BE2C (cell line): ENCODE data around the gene RBPMS2.

Source experiments
- DNase-seq: peaks from one replicate; pipeline ENCODE4 v3.0.0-alpha.2; 2020
- H3K27me3 ChIP-seq: fragments of 250-450 bp; sonication (Bioruptor Pico); 2 replicates; pipeline ENCODE4 v1.5.1; 2020; ENCODE audit warnings: mild to moderate bottlenecking
- H3K36me3 ChIP-seq: fragments of 250-450 bp; sonication (Bioruptor Pico); 2 replicates; pipeline ENCODE4 v1.5.1; 2020; ENCODE audit warnings: mild to moderate bottlenecking
- H3K4me1 ChIP-seq: fragments of 250-450 bp; sonication (Bioruptor Pico); 2 replicates; pipeline ENCODE4 v1.5.1; 2020
- H3K4me3 ChIP-seq: 2 replicates; pipeline ENCODE4 v1.5.1; 2011; ENCODE audit warnings: low read depth, low read length
- H3K9me3 ChIP-seq: fragments of 250-450 bp; sonication (Bioruptor Pico); 2 replicates; pipeline ENCODE4 v1.5.1; 2020
- CTCF ChIP-seq: IDR thresholded peaks from 2 replicates; pipeline ENCODE4 v1.5.1; 2012; ENCODE audit warnings: mild to moderate bottlenecking, low read depth, low read length

Gene RBPMS2

DNA sequence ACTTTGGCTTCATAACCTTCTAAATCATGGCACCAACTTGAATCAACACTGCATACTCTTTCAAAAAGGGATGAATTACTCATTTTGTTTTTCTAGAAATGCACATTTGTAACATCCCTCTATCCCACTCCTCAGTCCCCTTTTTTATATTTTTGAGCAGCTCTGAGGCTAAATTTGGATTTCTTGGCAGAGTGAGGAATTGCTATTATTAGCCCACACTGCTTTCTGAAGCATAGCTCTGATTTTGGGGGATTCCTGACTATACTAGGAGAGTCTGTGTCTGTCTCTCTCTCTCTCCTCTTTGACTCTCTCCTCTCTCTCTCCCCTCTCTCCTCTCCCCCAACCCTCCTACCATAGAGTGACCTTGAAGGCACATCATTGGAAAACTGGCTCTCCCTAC is 76.6 kb downstream of the RBPMS2 start:
- H3K36me3 ChIP-seq, result peaks cover 15% of the 10 kb centered on the region
- H3K4me3 ChIP-seq, result no peak overlapping the region
- H3K27me3 ChIP-seq, result no peaks in the 10 kb centered on the region
- H3K9me3 ChIP-seq, result no peaks in the 10 kb centered on the region
- TF ChIP-seq CTCF, result no peak
- H3K4me1 ChIP-seq, result peaks cover 47% of the 10 kb centered on the region
- no peak for DNase-seq

DNA sequence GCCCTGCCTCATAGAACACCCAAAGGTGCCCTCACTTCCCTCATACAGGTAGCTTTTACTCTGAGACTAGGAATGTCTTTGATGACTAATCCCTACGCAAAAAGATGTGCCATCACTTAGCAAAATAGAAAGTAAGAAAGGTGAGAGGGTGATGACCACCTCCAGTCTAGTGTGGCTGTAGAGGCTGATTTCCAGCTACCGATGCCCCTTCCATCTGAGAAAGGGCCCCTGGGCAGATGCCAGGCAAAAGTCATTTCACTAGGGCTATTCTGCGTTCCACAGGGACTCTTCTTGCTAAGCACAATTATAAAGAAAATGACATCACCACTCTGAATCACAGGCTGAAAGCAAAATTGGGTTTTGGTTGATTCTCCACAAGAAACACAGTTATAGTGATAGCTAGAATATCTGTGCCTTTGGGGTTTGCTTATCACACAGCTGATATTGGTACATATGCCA is 77.4 kb downstream of the RBPMS2 start:
- no peaks in the 10 kb centered on the region for H3K27me3 ChIP-seq
- peaks cover 43% of the 10 kb centered on the region for H3K4me1 ChIP-seq
- no peak for DNase-seq
- peaks cover 20% of the 10 kb centered on the region for H3K36me3 ChIP-seq
- no peak for TF ChIP-seq CTCF
- H3K9me3 ChIP-seq, result no peaks in the 10 kb centered on the region
- no peak overlapping the region for H3K4me3 ChIP-seq

DNA sequence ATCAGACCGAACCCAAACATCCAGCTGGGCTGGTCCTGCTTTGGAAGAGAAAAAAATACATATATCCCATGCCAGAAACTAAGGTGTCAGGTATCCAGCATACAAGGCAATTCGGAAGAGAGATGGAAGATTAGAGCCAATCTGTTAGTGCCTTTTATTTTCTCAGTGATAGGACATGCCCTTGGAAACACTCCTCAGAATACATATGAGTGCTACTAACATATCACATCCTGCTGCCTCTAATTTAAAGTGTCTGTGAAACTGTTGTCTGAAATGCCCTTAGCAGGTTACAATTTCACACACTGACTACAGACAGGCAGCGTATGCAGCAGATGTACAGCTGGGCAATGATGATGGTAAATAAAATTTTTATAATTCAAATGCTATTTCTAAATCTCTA is 78.9 kb downstream of the RBPMS2 start:
- no peak for DNase-seq
- Histone ChIP-seq H3K4me1 (peaks cover 41% of the 10 kb centered on the region), H3K27me3 (no peaks in the 10 kb centered on the region), H3K4me3 (no peak overlapping the region), H3K9me3 (no peaks in the 10 kb centered on the region), H3K36me3 (peaks cover 33% of the 10 kb centered on the region)
- TF ChIP-seq CTCF, result no peak

DNA sequence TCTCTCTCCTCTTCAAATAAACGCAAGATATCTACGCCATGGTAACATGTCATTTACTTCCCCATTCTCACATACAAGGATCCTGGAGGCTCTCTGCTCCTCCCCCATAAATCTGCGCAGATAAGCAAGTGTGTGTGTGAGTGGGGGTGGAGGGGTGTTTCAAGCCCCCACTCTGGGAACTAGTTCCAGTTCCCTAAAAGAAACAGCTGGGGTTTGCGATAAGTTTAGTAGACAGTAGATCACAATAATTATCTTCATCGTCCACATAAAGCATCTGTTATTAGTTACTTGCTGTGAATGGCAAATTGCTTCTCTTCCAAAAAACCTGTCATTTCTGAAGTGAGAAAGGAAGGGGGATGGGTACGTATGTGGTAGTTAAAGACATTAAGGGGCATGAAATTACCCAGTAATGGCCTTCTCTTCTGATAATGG is 79.8 kb downstream of the RBPMS2 start:
- peaks cover 40% of the 10 kb centered on the region for H3K36me3 ChIP-seq
- H3K4me1 ChIP-seq, result peaks cover 35% of the 10 kb centered on the region
- DNase-seq, result no peak
- H3K9me3 ChIP-seq, result no peaks in the 10 kb centered on the region
- TF ChIP-seq CTCF, result no peak
- no peak overlapping the region for H3K4me3 ChIP-seq
- no peaks in the 10 kb centered on the region for H3K27me3 ChIP-seq

DNA sequence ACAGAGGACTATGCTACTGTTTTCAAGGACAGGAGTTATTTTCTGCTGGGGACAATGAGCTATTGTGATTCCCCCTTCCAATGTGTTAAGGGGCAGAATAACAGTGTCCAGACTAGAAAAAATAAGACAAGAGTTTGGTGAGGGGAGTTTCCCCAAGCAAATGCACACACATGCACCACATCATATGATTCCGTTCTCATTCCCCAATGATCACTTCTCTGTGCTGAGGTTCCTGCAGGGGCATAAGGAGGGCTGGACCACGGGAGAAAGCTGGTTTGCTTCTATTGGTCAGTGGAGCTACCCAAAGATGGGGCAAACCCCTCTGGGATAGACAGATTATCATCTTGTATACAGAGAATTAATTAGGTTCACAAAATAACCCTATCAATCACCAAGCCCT is 80.6 kb downstream of the RBPMS2 start:
- no peak for TF ChIP-seq CTCF

DNA sequence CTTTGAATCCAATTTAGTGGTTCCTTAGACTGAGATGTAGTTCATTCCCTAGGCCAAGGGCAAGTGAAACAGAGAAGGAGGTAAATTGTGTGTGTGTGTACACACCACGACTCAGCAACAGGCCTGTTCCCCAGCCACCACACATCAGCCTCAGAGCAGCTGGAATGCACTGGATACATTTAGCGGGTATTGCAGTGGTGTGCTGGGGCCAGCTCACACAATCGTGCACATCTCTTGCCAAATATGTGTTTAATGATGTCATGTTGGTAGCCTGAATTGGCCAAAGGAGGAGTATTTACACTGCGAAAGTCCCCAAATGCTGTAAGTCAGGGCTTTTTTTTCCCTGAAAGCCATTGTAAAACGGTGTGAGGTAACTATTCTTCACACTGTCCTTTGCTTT is 82.3 kb downstream of the RBPMS2 start:
- H3K27me3 ChIP-seq, result no peaks in the 10 kb centered on the region
- no peak for TF ChIP-seq CTCF
- H3K9me3 ChIP-seq, result no peaks in the 10 kb centered on the region
- peaks cover 63% of the 10 kb centered on the region for H3K36me3 ChIP-seq
- no peak for DNase-seq
- peaks cover 30% of the 10 kb centered on the region for H3K4me1 ChIP-seq
- H3K4me3 ChIP-seq, result no peak overlapping the region

More for the DNA sequence above, 80.6 kb downstream of the RBPMS2 start:
- no peak overlapping the region for H3K4me3 ChIP-seq
- no peaks in the 10 kb centered on the region for H3K27me3 ChIP-seq
- H3K36me3 ChIP-seq, result peaks cover 48% of the 10 kb centered on the region
- H3K9me3 ChIP-seq, result no peaks in the 10 kb centered on the region
- peaks cover 36% of the 10 kb centered on the region for H3K4me1 ChIP-seq
- DNase-seq, result no peak
